Suprapubic skin (tissue), 4 donors: ENCODE results near the gene BORCS5. TPM values are rescaled to one million over a fixed set of nuclear protein-coding genes. Genes with fewer than 3 reads are reported as not detected.

Source experiments
- DNase-seq, 2 donors: peaks; one replicate each; pipeline ENCODE4 v3.0.0-alpha.2; 2019; ENCODE audit warnings: low spot score in 2 of 2
- H3K27ac ChIP-seq: fragments of 200-600 bp; sonication (generic); one replicate; pipeline ENCODE4 v1.5.1; 2019
- H3K27me3 ChIP-seq: fragments of 200-600 bp; sonication (generic); one replicate; pipeline ENCODE4 v1.5.1; 2019
- H3K36me3 ChIP-seq: fragments of 200-600 bp; sonication (generic); one replicate; pipeline ENCODE4 v1.5.1; 2019
- H3K4me1 ChIP-seq: fragments of 200-600 bp; sonication (generic); one replicate; pipeline ENCODE4 v1.5.1; 2019
- H3K4me3 ChIP-seq: fragments of 200-600 bp; sonication (generic); one replicate; pipeline ENCODE4 v1.5.1; 2019; ENCODE audit warnings: mild to moderate bottlenecking
- H3K9me3 ChIP-seq: fragments of 200-600 bp; sonication (generic); one replicate; pipeline ENCODE4 v1.5.1; 2019
- CTCF ChIP-seq, 2 donors: fragments of 200-600 bp in 1 of 2; fragments of 450-650 bp in 1 of 2; sonication (generic) in 1 of 2; IDR thresholded peaks; one replicate each; pipeline ENCODE4 v1.5.1; 2016 to 2019; ENCODE audit warnings: antibody characterized with exemption in 2 of 2, mild to moderate bottlenecking in 1 of 2, moderate library complexity in 1 of 2
- EP300 ChIP-seq: sonication (generic); formaldehyde crosslinking; IDR thresholded peaks from one replicate; pipeline ENCODE4 v1.6.1; 2017; ENCODE audit warnings: antibody characterized with exemption
- POLR2A ChIP-seq, 2 donors: fragments of 450-650 bp; IDR thresholded peaks; one replicate each; pipeline ENCODE4 v1.6.1; 2017; ENCODE audit warnings: antibody characterized with exemption in 2 of 2, mild to moderate bottlenecking in 2 of 2, moderate library complexity in 2 of 2
- POLR2AphosphoS5 ChIP-seq, 3 donors: sonication (generic); formaldehyde crosslinking; IDR thresholded peaks; one replicate each; pipeline ENCODE4 v1.6.1; 2017; ENCODE audit warnings: antibody characterized with exemption in 3 of 3
- WGBS: methylation state at CpG from one replicate; pipeline ENCODE4 v1.1.5; 2018; 5-methylcytosine and 5-hydroxymethylcytosine counted together
- total RNA-seq, 4 donors: library from RNA; depleted of rRNA; stranded (reverse); fragments of >200 nt; gene quantifications; one replicate each; pipeline ENCODE4 v1.1.0, GENCODE V29; 2016

BORCS5 gene
- total RNA-seq, 4 donors from 2014 or later: 11.3 to 51.6 (median 21.0) TPM

- Histone ChIP-seq H3K9me3 (no peaks in the 10 kb centered on the region), H3K27me3 (no peaks in the 10 kb centered on the region), H3K27ac (peak overlapping the region; percentile 18), H3K4me3 (no peak overlapping the region), H3K36me3 (no peaks in the 10 kb centered on the region), H3K4me1 (peaks cover 18% of the 10 kb centered on the region)
- no peak for TF ChIP-seq POLR2AphosphoS5 (IDR thresholded peaks at IDR 0.05)
- no peak for TF ChIP-seq EP300
- no peak for TF ChIP-seq CTCF (IDR thresholded peaks at IDR 0.05)
- TF ChIP-seq POLR2A (IDR thresholded peaks at IDR 0.05): no peak
- 68% methylated on average over 9 of the region's 9 CpGs for WGBS
- no peak for DNase-seq
Observed at GRCh38 chr12:12403264-12404248, 46.7 kb downstream of the BORCS5 start.

- TF ChIP-seq EP300 (no peak), CTCF (IDR thresholded peaks at IDR 0.05) (no peak), POLR2AphosphoS5 (IDR thresholded peaks at IDR 0.05) (no peak), POLR2A (IDR thresholded peaks at IDR 0.05) (no peak)
- Histone ChIP-seq H3K4me1 (peaks cover 15% of the 10 kb centered on the region), H3K4me3 (no peak overlapping the region), H3K27ac (no peak overlapping the region), H3K36me3 (no peaks in the 10 kb centered on the region), H3K27me3 (no peaks in the 10 kb centered on the region), H3K9me3 (no peaks in the 10 kb centered on the region)
- 100% methylated on average over 1 of the region's 1 CpG for WGBS
- DNase-seq: no peak
Observed at GRCh38 chr12:12404297-12404696, 47.4 kb downstream of the BORCS5 start.

- TF ChIP-seq CTCF (IDR thresholded peaks at IDR 0.05): no peak
- no peak for TF ChIP-seq POLR2A (IDR thresholded peaks at IDR 0.05)
- no peak for TF ChIP-seq POLR2AphosphoS5 (IDR thresholded peaks at IDR 0.05)
- no peak for TF ChIP-seq EP300
- 31% methylated on average over 5 of the region's 5 CpGs for WGBS
- Histone ChIP-seq H3K9me3 (no peaks in the 10 kb centered on the region), H3K27me3 (no peaks in the 10 kb centered on the region), H3K36me3 (no peaks in the 10 kb centered on the region), H3K4me1 (peaks cover 15% of the 10 kb centered on the region), H3K4me3 (no peak overlapping the region), H3K27ac (no peak overlapping the region)
- no peak for DNase-seq
Observed at GRCh38 chr12:12405882-12406281, 49.0 kb downstream of the BORCS5 start.

- no peak overlapping the region for H3K27ac ChIP-seq
Observed at GRCh38 chr12:12406762-12407161, 49.9 kb downstream of the BORCS5 start.

More at GRCh38 chr12:12406762-12407161, 49.9 kb downstream of the BORCS5 start:
- no peaks in the 10 kb centered on the region for H3K36me3 ChIP-seq
- no peak overlapping the region for H3K4me3 ChIP-seq
- no peaks in the 10 kb centered on the region for H3K27me3 ChIP-seq
- TF ChIP-seq POLR2AphosphoS5 (IDR thresholded peaks at IDR 0.05): no peak
- no peak for TF ChIP-seq CTCF (IDR thresholded peaks at IDR 0.05)
- no peak for TF ChIP-seq POLR2A (IDR thresholded peaks at IDR 0.05)
- TF ChIP-seq EP300: no peak
- DNase-seq: no peak
- H3K9me3 ChIP-seq: no peaks in the 10 kb centered on the region
- H3K4me1 ChIP-seq: peaks cover 15% of the 10 kb centered on the region
